Measurements from ENCODE around the gene SPEF2. TPM values are rescaled to one million over a fixed set of nuclear protein-coding genes. Genes with fewer than 3 reads are reported as not detected.

The SPEF2 gene
- total and polyA plus RNA-seq, 2 experiments from 2014 or later, result 5.1 TPM

Small RNA genes within 50 kb of the gene (small RNA-seq; reads per million reads assigned to genes)
- not detected for gene RNU7-130P

Other genes starting within 250 kb of the SPEF2 start
- 0.40 and 1.1 TPM in 2 replicates for gene IL7R, start 239.0 kb downstream of the SPEF2 start, total RNA-seq
- gene IL7R, start 239.0 kb downstream of the SPEF2 start, polyA plus RNA-seq, result 0.13 and 0.47 TPM in 2 replicates